Prostate gland (tissue), 2 donors: ENCODE measurements around the gene TSPYL1.

Experiments used
- CTCF ChIP-seq, 4 experiments: fragments of 200-600 bp in 2 of 4; fragments of 450-650 bp in 2 of 4; sonication (generic) in 2 of 4; IDR thresholded peaks; 1 replicate in 3 of 4; 2 replicates in 1 of 4; pipeline ENCODE4 v1.5.1; 2016 to 2019; ENCODE audit warnings: antibody characterized with exemption in 4 of 4, mild to moderate bottlenecking in 2 of 4, moderate library complexity in 2 of 4
- POLR2A ChIP-seq: fragments of 450-650 bp; IDR thresholded peaks from one replicate; pipeline ENCODE4 v1.6.1; 2016; ENCODE audit warnings: antibody characterized with exemption, mild to moderate bottlenecking
- POLR2AphosphoS5 ChIP-seq: sonication (generic); formaldehyde crosslinking; IDR thresholded peaks from one replicate; pipeline ENCODE4 v1.6.1; 2017; ENCODE audit warnings: antibody characterized with exemption

- TF ChIP-seq CTCF (IDR thresholded peaks at IDR 0.05) (no peak), POLR2AphosphoS5 (no peak), POLR2A (no peak)
Observed at GRCh38 chr6:116326996-116327395, 47.3 kb upstream of the TSPYL1 start.
